Measurements from ENCODE around the gene LRRK2.

- TF ChIP-seq CTCF (IDR thresholded peaks at IDR 0.05) = no peak
- no peak for TF ChIP-seq POLR2AphosphoS5 (IDR thresholded peaks at IDR 0.05)
- no peak for TF ChIP-seq POLR2A (IDR thresholded peaks at IDR 0.05; ENCODE audit: low read depth)
Observed at GRCh38 chr12:40185303-40185693, 39.5 kb upstream of the LRRK2 start.
